Immature natural killer cell (primary cell): Measurements from ENCODE around the gene KRT81. TPM values are rescaled to one million over a fixed set of nuclear protein-coding genes. Genes with fewer than 3 reads are reported as not detected.

ENCODE experiments used
- DNase-seq, 3 donors: peaks; one replicate each; pipeline ENCODE4 v3.0.0; 2022; ENCODE audit warnings: mixed read lengths in 1 of 3
- H3K27ac Mint-ChIP-seq, 6 donors: one replicate each; pipeline ENCODE4 v1.8.0; 2020; ENCODE audit warnings: mixed read lengths in 6 of 6, mild to moderate bottlenecking in 5 of 6, inconsistent platforms in 4 of 6, moderate library complexity in 3 of 6
- H3K27me3 Mint-ChIP-seq, 3 donors: one replicate each; pipeline ENCODE4 v1.8.0; 2020 to 2021; ENCODE audit warnings: low read depth in 3 of 3, mild to moderate bottlenecking in 3 of 3, mixed read lengths in 3 of 3, moderate library complexity in 3 of 3, inconsistent platforms in 1 of 3
- H3K36me3 Mint-ChIP-seq, 3 donors: one replicate each; pipeline ENCODE4 v1.8.0; 2020; ENCODE audit warnings: mixed read lengths in 3 of 3, inconsistent platforms in 2 of 3, mild to moderate bottlenecking in 2 of 3
- H3K4me1 Mint-ChIP-seq, 2 donors: one replicate each; pipeline ENCODE4 v1.8.0; 2020; ENCODE audit warnings: inconsistent platforms in 2 of 2, mild to moderate bottlenecking in 2 of 2, mixed read lengths in 2 of 2, moderate library complexity in 1 of 2
- H3K4me3 Mint-ChIP-seq, 5 donors: one replicate each; pipeline ENCODE4 v1.8.0; 2020; ENCODE audit warnings: mild to moderate bottlenecking in 5 of 5, mixed read lengths in 5 of 5, inconsistent platforms in 3 of 5, moderate library complexity in 3 of 5
- H3K9me3 Mint-ChIP-seq, 6 donors: one replicate each; pipeline ENCODE4 v1.8.0; 2020; ENCODE audit warnings: mild to moderate bottlenecking in 6 of 6, mixed read lengths in 6 of 6, inconsistent platforms in 4 of 6, moderate library complexity in 3 of 6
- polyA plus RNA-seq, 3 donors: library from polyadenylated mRNA; unstranded; fragments of 300-500 nt; fragmentation: Illumina TruSeq; gene quantifications; one replicate each; pipeline ENCODE4 v1.2.3, GENCODE V29; 2021

The KRT81 gene
- polyA plus RNA-seq, 3 donors from 2014 or later, result 2.2 to 3.7 (median 3.6) TPM

DNA sequence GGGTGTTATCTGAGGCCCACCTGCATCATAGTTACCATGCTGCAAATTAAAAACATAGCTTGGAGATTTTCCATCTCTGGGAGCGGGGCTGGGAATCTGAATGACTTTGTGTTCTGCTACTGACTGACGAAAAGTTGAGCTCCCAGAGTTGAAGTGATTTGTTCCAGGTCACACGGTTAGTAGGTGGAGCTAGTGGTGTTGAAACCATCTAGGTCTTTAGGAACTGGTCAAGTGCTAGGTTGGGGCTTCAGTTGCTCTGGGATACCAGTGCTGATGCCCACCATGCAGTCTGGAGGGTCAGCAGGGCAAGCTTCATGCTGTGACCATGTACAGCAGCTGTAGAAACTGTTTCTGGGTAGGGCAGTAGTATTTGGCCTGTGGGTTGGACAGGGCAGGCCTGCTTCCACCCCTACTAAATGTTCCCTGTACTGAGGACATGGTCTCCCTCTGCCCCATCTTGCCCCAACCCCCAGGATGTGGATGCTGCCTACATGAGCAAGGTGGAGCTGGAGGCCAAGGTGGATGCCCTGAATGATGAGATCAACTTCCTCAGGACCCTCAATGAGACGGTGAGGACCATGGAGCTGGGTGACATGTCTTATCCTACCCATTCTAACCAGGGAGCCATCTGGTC, 53.0 kb downstream of the KRT81 start:
- no peaks in the 10 kb centered on the region for H3K9me3 Mint-ChIP-seq
- no peak overlapping the region for H3K27ac Mint-ChIP-seq
- DNase-seq, result no peak
- no peaks in the 10 kb centered on the region for H3K36me3 Mint-ChIP-seq
- no peak overlapping the region for H3K4me3 Mint-ChIP-seq
- peaks cover 3 to 9% (median 4%) of the 10 kb centered on the region in 3 donors for H3K27me3 Mint-ChIP-seq
- H3K4me1 Mint-ChIP-seq, result no peaks in the 10 kb centered on the region

DNA sequence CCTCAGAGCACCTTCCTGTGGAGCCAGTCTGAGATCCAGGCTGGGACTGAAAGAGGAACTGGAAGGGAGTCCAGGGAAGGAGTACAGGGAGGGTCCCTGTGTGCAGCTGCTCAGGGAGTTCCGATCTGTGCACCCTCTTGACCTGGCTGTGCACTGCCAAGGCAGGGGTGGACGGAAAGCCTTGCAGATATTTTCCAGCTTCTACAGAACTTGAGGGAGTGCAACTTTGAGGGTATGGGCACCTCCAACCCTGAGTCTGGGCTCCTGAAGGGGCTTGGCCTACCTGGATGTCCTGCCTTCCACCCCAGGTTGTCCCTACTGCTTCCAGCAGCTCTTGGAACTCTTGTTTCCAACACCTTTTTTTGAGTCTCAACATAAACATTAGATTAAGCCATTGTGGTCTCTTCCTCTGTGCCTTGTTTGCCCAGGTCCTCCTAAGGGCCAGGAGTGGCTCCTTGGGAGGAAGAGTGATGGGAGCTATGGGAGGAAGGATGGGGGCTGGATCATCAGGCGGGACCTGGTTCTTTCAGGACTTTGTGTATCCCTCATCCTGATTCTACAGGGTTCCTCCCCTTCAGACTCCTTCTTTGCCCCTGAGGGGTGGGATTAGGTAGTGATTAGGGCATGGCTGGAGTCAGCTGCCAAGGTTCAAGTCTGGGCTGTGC, 54.8 kb downstream of the KRT81 start:
- Mint-ChIP-seq H3K27ac (no peak overlapping the region), H3K9me3 (no peaks in the 10 kb centered on the region), H3K36me3 (no peaks in the 10 kb centered on the region), H3K27me3 (peaks cover 3 to 12% (median 11%) of the 10 kb centered on the region in 3 donors), H3K4me1 (no peaks in the 10 kb centered on the region), H3K4me3 (no peak overlapping the region)
- no peak for DNase-seq

Other genes with a start within 250 kb of the KRT81 start
- gene NR4A1, start 240.1 kb downstream of the KRT81 start, polyA plus RNA-seq, result 1 to 10 TPM in 2 of 3 donors, under 1 TPM in 1; 0.83 to 2.1 (median 1.3) TPM
- gene ATG101, start 221.6 kb downstream of the KRT81 start, polyA plus RNA-seq, result 10 to 100 TPM; 25.8 to 50.8 (median 32.2) TPM
- gene SMIM41, start 211.8 kb downstream of the KRT81 start, polyA plus RNA-seq, result not detected
- not detected for gene KRT80, start 99.5 kb downstream of the KRT81 start, polyA plus RNA-seq
- gene KRT7, start 58.3 kb downstream of the KRT81 start, polyA plus RNA-seq, result not detected
- 10 to 100 TPM in 2 of 3 donors, 1 to 10 TPM in 1; 6.6 to 13.1 (median 12.5) TPM for gene KRT86, start 16.9 kb downstream of the KRT81 start, polyA plus RNA-seq
- not detected for gene KRT83, start 29.9 kb upstream of the KRT81 start, polyA plus RNA-seq
- not detected for gene KRT85, start 75.9 kb upstream of the KRT81 start, polyA plus RNA-seq
- not detected for gene KRT84, start 94.1 kb upstream of the KRT81 start, polyA plus RNA-seq
- gene KRT82, start 114.8 kb upstream of the KRT81 start, polyA plus RNA-seq, result not detected
- not detected for gene KRT75, start 142.8 kb upstream of the KRT81 start, polyA plus RNA-seq
- under 1 TPM in 1 of 3 donors, not detected in 2; 0.82 TPM for gene KRT6B, start 160.6 kb upstream of the KRT81 start, polyA plus RNA-seq
- not detected for gene KRT6C, start 182.3 kb upstream of the KRT81 start, polyA plus RNA-seq
- not detected for gene KRT6A, start 201.7 kb upstream of the KRT81 start, polyA plus RNA-seq
- not detected for gene KRT5, start 228.9 kb upstream of the KRT81 start, polyA plus RNA-seq